ENCODE results near the gene ZCCHC10. TPM values are rescaled to one million over a fixed set of nuclear protein-coding genes. Genes with fewer than 3 reads are reported as not detected.

Gene ZCCHC10
- total and polyA plus RNA-seq, 9 of the 15 experiments (the other 6 are each of a cell fraction or from before 2014, with no cell fraction given): 11.9 to 146 (median 51.8) TPM

- TF ChIP-seq ZNF282 (CRISPR knock-in tag; IDR thresholded peaks at IDR 0.05) (no peak), ASH1L (IDR thresholded peaks at IDR 0.05; ENCODE audit: borderline replicate concordance, low read depth, partially characterized antibody) (no peak), NR2C2 (CRISPR knock-in tag; IDR thresholded peaks at IDR 0.05) (no peak), NR2C2 (tag; IDR thresholded peaks at IDR 0.05) (peak; percentile 69), ZNF224 (CRISPR knock-in tag; IDR thresholded peaks at IDR 0.05) (0 out of 2 replicates have a peak, but pooled peaks have one; percentile 33), RBM15 (IDR thresholded peaks at IDR 0.05; ENCODE audit: insufficient read depth, low read length) (no peak), ATF7 (IDR thresholded peaks at IDR 0.05) (peak; percentile 70; the same call in 1 of the 2 replicates), EGR1 (conservative IDR thresholded peaks at IDR 0.05) (peak; percentile 26; the same call in 1 of the 2 replicates), FOXP1 (CRISPR knock-in tag; IDR thresholded peaks at IDR 0.05) (peak; percentile 48; the same call in 1 of the 2 replicates), POLR2H (tag; IDR thresholded peaks at IDR 0.05; ENCODE audit: low read depth) (peak; percentile 86), CEBPG (CRISPR knock-in tag; IDR thresholded peaks at IDR 0.05) (peak; percentile 23; the same call in 1 of the 2 replicates), CEBPG (tag; conservative IDR thresholded peaks at IDR 0.05 in 1 of 2, IDR thresholded peaks at IDR 0.05 in 1 of 2) (no peak), MYBL2 (IDR thresholded peaks at IDR 0.05; ENCODE audit: low read depth) (peak; percentile 48), MYBL2 (CRISPR knock-in tag; IDR thresholded peaks at IDR 0.05; ENCODE audit: borderline replicate concordance) (no peak), SMC3 (conservative IDR thresholded peaks at IDR 0.05; ENCODE audit: insufficient read depth, low read depth, low read length) (no peak), ZNF695 (CRISPR knock-in tag; IDR thresholded peaks at IDR 0.05) (no peak), GTF3C2 (IDR thresholded peaks at IDR 0.05; ENCODE audit: borderline replicate concordance, extremely low read depth, insufficient read length) (no peak), SMAD1 (IDR thresholded peaks at IDR 0.05; ENCODE audit: low read depth, low read length, partially characterized antibody) (no peak), NCOR1 (IDR thresholded peaks at IDR 0.05) (peak; percentile 57), KAT8 (IDR thresholded peaks at IDR 0.05; ENCODE audit: low read depth) (peak; percentile 71)
- TF ChIP-seq, protein P1, sequence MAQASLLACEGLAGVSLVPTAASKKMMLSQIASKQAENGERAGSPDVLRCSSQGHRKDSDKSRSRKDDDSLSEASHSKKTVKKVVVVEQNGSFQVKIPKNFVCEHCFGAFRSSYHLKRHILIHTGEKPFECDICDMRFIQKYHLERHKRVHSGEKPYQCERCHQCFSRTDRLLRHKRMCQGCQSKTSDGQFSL (CRISPR knock-in tag; IDR thresholded peaks at IDR 0.05): no peak
- TF ChIP-seq, protein P1 (tag; IDR thresholded peaks at IDR 0.05): no peak
These were observed at the start of gene ZCCHC10 (continued) for GRCh38 chr5:133025804-133026663.
